Stomach (tissue), 4 donors: ENCODE data around the gene CCL24.
"Not testable (repeated sequence)": the region's sequence is repeated elsewhere in the genome, so short reads cannot be mapped to it uniquely, and the experiment has no call there.

ENCODE experiments used
- EP300 ChIP-seq: sonication (generic); formaldehyde crosslinking; IDR thresholded peaks from one replicate; pipeline ENCODE4 v1.6.1; 2017; ENCODE audit warnings: antibody characterized with exemption
- POLR2A ChIP-seq, 4 donors: fragments of 450-650 bp; IDR thresholded peaks; one replicate each; pipeline ENCODE4 v1.6.1; 2016; ENCODE audit warnings: antibody characterized with exemption in 4 of 4, control low read depth in 2 of 4, mild to moderate bottlenecking in 1 of 4, moderate library complexity in 1 of 4
- TF ChIP-seq, protein P1 (sequence below), 7 experiments: fragments of 450-650 bp in 4 of 7; fragments of 200-600 bp in 3 of 7; sonication (generic) in 3 of 7; IDR thresholded peaks; one replicate each; pipeline ENCODE4 v1.5.1; 2016 to 2019; ENCODE audit warnings: antibody characterized with exemption in 7 of 7, control low read depth in 2 of 7, mild to moderate bottlenecking in 1 of 7

- TF ChIP-seq, protein P1, sequence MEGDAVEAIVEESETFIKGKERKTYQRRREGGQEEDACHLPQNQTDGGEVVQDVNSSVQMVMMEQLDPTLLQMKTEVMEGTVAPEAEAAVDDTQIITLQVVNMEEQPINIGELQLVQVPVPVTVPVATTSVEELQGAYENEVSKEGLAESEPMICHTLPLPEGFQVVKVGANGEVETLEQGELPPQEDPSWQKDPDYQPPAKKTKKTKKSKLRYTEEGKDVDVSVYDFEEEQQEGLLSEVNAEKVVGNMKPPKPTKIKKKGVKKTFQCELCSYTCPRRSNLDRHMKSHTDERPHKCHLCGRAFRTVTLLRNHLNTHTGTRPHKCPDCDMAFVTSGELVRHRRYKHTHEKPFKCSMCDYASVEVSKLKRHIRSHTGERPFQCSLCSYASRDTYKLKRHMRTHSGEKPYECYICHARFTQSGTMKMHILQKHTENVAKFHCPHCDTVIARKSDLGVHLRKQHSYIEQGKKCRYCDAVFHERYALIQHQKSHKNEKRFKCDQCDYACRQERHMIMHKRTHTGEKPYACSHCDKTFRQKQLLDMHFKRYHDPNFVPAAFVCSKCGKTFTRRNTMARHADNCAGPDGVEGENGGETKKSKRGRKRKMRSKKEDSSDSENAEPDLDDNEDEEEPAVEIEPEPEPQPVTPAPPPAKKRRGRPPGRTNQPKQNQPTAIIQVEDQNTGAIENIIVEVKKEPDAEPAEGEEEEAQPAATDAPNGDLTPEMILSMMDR (IDR thresholded peaks at IDR 0.05), result not testable (repeated sequence)
- TF ChIP-seq POLR2A (IDR thresholded peaks at IDR 0.05); EP300: not testable (repeated sequence)
These were observed 24.8 kb upstream of the CCL24 start for GRCh38 chr7:75838281-75838930.
